HepG2 (cell line): ENCODE data around the gene SLC25A15. TPM values are rescaled to one million over a fixed set of nuclear protein-coding genes. Genes with fewer than 3 reads are reported as not detected.

ENCODE experiments used
- ATAC-seq: fragments of 200-7000 bp; cut with Tn5 transposase; 3 replicates; pipeline ENCODE4 v1.9.1; 2020; ENCODE audit warnings: mild to moderate bottlenecking, moderate library complexity
- BruUV-seq: library from RNA; stranded (reverse); fragments of 400-500 nt; replicated peaks from 2 replicates; lab custom pipeline; 2021; lab: Mats Ljungman, UMichigan
- CTCF ChIA-PET: fragments of 300-600 bp; formaldehyde crosslinking; extraction: SDS; loops from one replicate; lab custom pipeline; 2021; ENCODE audit warnings: low total read pairs, inconsistent platforms, low intra/inter-chr PET ratio; lab: Yijun Ruan, JAX
- POLR2A ChIA-PET: fragments of 350-600 bp; sonication (Branson Sonifier 250); formaldehyde crosslinking; loops from one replicate; lab custom pipeline; 2020; ENCODE audit warnings: antibody characterized with exemption, inconsistent platforms; lab: Yijun Ruan, JAX
- DNase-seq: peaks from one replicate; pipeline ENCODE4 v3.0.0-alpha.2; 2015; ENCODE audit warnings: low spot score
- FAIRE-seq: peaks from 3 replicates; lab custom pipeline; 2011; peaks lifted over from hg19 to GRCh38; lab: Jason Lieb, UNC
- H2AFZ ChIP-seq: one replicate; pipeline ENCODE4 v1.6.1; 2011; ENCODE audit warnings: low read length, inconsistent platforms
- H3K27ac ChIP-seq: fragments of 300-600 bp; 3 replicates; pipeline ENCODE4 v1.8.0; 2011; ENCODE audit warnings: mixed run types, mild to moderate bottlenecking, mixed read lengths, low read length, inconsistent platforms; ENCODE audit not compliant: insufficient read depth; ENCODE audit errors: extremely low read length
- H3K27me3 ChIP-seq, 2 experiments: fragments of 200-600 bp in 1 of 2; 2 replicates in 1 of 2; 3 replicates in 1 of 2; pipeline versions ENCODE4 v1.6.0 to v1.8.0; 2011; ENCODE audit warnings: low read length in 2 of 2, mild to moderate bottlenecking in 2 of 2, moderate library complexity in 2 of 2, inconsistent platforms in 1 of 2; ENCODE audit not compliant: insufficient read depth in 2 of 2, control insufficient read depth in 1 of 2
- H3K36me3 ChIP-seq, 2 experiments: fragments of 200-600 bp in 1 of 2; replicated peaks in 1 of 2; 2 replicates in 1 of 2; 3 replicates in 1 of 2; pipeline versions ENCODE4 v1.5.1 to v1.8.0; 2011; ENCODE audit warnings: low read length in 2 of 2, inconsistent platforms in 1 of 2; ENCODE audit not compliant: insufficient read depth in 2 of 2, control insufficient read depth in 1 of 2
- H3K4me1 ChIP-seq: 2 replicates; pipeline ENCODE4 v1.5.1; 2012; ENCODE audit warnings: low read length, inconsistent platforms; ENCODE audit not compliant: insufficient read depth
- H3K4me2 ChIP-seq: 2 replicates; pipeline ENCODE4 v1.6.0; 2011; ENCODE audit warnings: low read depth, low read length, inconsistent platforms
- H3K4me3 ChIP-seq, 3 experiments: fragments of 200-600 bp in 1 of 3; sonication (generic), shearing (Covaris generic) in 1 of 3; replicated peaks in 1 of 3; 2 replicates each; pipeline ENCODE4 v1.5.1; 2011 to 2016; ENCODE audit warnings: low read length in 3 of 3, inconsistent platforms in 2 of 3, low read depth in 2 of 3, mild to moderate bottlenecking in 2 of 3, control low read depth in 1 of 3, mixed read lengths in 1 of 3; ENCODE audit not compliant: insufficient read depth in 1 of 3
- H3K79me2 ChIP-seq: one replicate; pipeline ENCODE4 v1.6.1; 2011; ENCODE audit warnings: low read length, inconsistent platforms; ENCODE audit not compliant: insufficient read depth
- H3K9ac ChIP-seq: 2 replicates; pipeline ENCODE4 v1.6.0; 2011; ENCODE audit warnings: mild to moderate bottlenecking, low read depth, low read length, inconsistent platforms; ENCODE audit not compliant: insufficient read depth
- H3K9me3 ChIP-seq: 2 replicates; pipeline ENCODE4 v1.5.1; 2012; ENCODE audit warnings: mild to moderate bottlenecking, low read length
- H4K20me1 ChIP-seq: 2 replicates; pipeline ENCODE4 v1.6.0; 2011; ENCODE audit warnings: inconsistent platforms, mild to moderate bottlenecking, low read length, moderate library complexity; ENCODE audit not compliant: insufficient read depth
- MXD1 ChIP-seq: sonication (generic); formaldehyde crosslinking; IDR thresholded peaks from 2 replicates; pipeline ENCODE4 v1.4.0; 2020; ENCODE audit warnings: mild to moderate bottlenecking, missing genetic modification reagents
- NR2F6 ChIP-seq, 2 experiments: IDR thresholded peaks; 2 replicates each; pipeline ENCODE4 v1.6.1; 2016; ENCODE audit warnings: antibody characterized with exemption in 1 of 2, mild to moderate bottlenecking in 1 of 2
- PBX3 ChIP-seq: sonication (generic); formaldehyde crosslinking; IDR thresholded peaks from 2 replicates; pipeline ENCODE4 v1.8.1; 2023; ENCODE audit warnings: missing genetic modification reagents, inconsistent platforms, borderline replicate concordance
- RBAK ChIP-seq: sonication (generic); formaldehyde crosslinking; IDR thresholded peaks from 2 replicates; pipeline ENCODE4 v1.5.1; 2020; ENCODE audit warnings: mild to moderate bottlenecking, missing genetic modification reagents
- ZSCAN22 ChIP-seq: sonication (generic); formaldehyde crosslinking; IDR thresholded peaks from 2 replicates; pipeline ENCODE4 v1.4.0; 2020; ENCODE audit warnings: mild to moderate bottlenecking, missing genetic modification reagents
- WGBS: methylation state at CpG from one replicate; pipeline ENCODE4 v1.1.6; 2017; ENCODE audit warnings: low lambda C conversion rate; 5-methylcytosine and 5-hydroxymethylcytosine counted together
- in situ Hi-C: cut with HindIII; loops from 2 replicates; pipeline ENCODE4 v1.10.0; 2017; ENCODE audit warnings: low pct_unique_long_range_greater_than_20kb; ENCODE audit not compliant: extremely low pct_ligation_motif_present
- intact Hi-C: fragments of 100-400 bp; cut with micrococcal nuclease; formaldehyde crosslinking; loops from one replicate; pipeline ENCODE4 v1.10.0; 2022; ENCODE audit not compliant: unreplicated experiment
- polyA plus RNA-seq, 8 experiments: library from polyadenylated mRNA; depleted of rRNA in 3 of 8; stranded (reverse) in 7 of 8; unstranded in 1 of 8; fragments of >200 nt; fragmentation: Illumina TruSeq in 4 of 8; extraction: Trizol in 4 of 8; gene quantifications; 2 replicates each; pipeline versions ENCODE4 v1.2.1 to v1.2.3, GENCODE V29; 2011 to 2016; ENCODE audit warnings: low read depth in 4 of 8, missing spikeins in 1 of 8, mixed read lengths in 1 of 8; ENCODE audit not compliant: insufficient read depth in 1 of 8
- total RNA-seq, 5 experiments: library from RNA; depleted of rRNA; stranded (reverse); fragments of >200 nt; fragmentation: Illumina TruSeq; extraction: Trizol; gene quantifications; 2 replicates each; pipeline ENCODE4 v1.2.3, GENCODE V29; 2016; ENCODE audit warnings: low read depth in 1 of 5
- TF ChIP-seq, protein P1 (sequence below): sonication (generic); formaldehyde crosslinking; IDR thresholded peaks from 2 replicates; pipeline ENCODE4 v1.8.1; 2023; ENCODE audit warnings: mild to moderate bottlenecking, missing genetic modification reagents, borderline replicate concordance

SLC25A15 gene
- total and polyA plus RNA-seq, 2 of the 13 experiments (the other 11 are each of a cell fraction or from before 2014, with no cell fraction given) = 17.3 to 39.1 TPM

DNA sequence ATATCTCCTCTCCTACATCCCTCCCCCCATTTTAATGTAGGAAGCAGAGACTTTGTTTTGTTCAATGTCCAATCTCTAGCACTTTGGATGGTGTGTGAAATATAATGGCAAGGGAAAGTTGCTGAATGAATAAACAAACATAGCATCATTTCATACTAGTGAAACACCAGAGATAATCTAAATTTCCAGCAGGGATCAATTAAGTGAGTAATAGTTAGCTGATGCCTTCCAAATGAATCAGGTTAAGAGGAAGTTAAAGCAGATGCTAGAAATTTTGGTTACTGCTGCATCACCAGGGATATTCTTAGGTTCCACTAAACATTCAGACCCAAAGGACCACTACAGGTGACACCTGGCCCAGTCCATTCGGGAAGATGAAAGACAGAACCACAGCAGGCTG is 26.6 kb upstream of the SLC25A15 start:
- Histone ChIP-seq H3K4me1 (no peaks in the 10 kb centered on the region), H3K27me3 (no peaks in the 10 kb centered on the region), H4K20me1 (no peaks in the 10 kb centered on the region), H3K9me3 (no peaks in the 10 kb centered on the region), H3K4me3 (no peak overlapping the region), H3K4me2 (no peak overlapping the region), H3K27ac (no peak overlapping the region), H3K36me3 (peaks cover 8 to 37% of the 10 kb centered on the region in 2 experiments), H3K79me2 (peaks cover 2% of the 10 kb centered on the region), H3K9ac (no peak overlapping the region), H2AFZ (no peak overlapping the region)
- in situ Hi-C loops = no loop called here
- TF ChIP-seq PBX3 (CRISPR knock-in tag) (no peak), MXD1 (CRISPR knock-in tag) (no peak), RBAK (no peak)
- TF ChIP-seq, protein P1, sequence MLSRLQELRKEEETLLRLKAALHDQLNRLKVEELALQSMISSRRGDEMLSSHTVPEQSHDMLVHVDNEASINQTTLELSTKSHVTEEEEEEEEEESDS = no peak
- no peak for DNase-seq
- 100% methylated on average over 1 of the region's 1 CpG for WGBS
- ChIA-PET CTCF (no interaction called here), POLR2A (no interaction called here)
- FAIRE-seq = no peak
- no TSS peak for BruUV-seq
- intact Hi-C loops = no loop called here
- ATAC-seq = no peak

GRCh38 chr13:40764587-40765403 is 24.6 kb upstream of the SLC25A15 start:
- no peaks in the 10 kb centered on the region for H4K20me1 ChIP-seq
- DNase-seq (no peak), ATAC-seq (no peak), FAIRE-seq (no peak)
- BruUV-seq = no TSS peak
- peaks cover 5% of the 10 kb centered on the region for H3K4me1 ChIP-seq
- no peaks in the 10 kb centered on the region for H3K9me3 ChIP-seq
- POLR2A ChIA-PET = no interaction called here
- H3K9ac ChIP-seq = no peak overlapping the region
- peaks cover 8% of the 10 kb centered on the region for H3K79me2 ChIP-seq
- no peaks in the 10 kb centered on the region for H3K27me3 ChIP-seq
- intact Hi-C loops = no loop called here
- H3K36me3 ChIP-seq = peaks cover 3 to 30% of the 10 kb centered on the region in 2 experiments; a peak in 4 of 5 replicates
- 90% methylated on average over 3 of the region's 3 CpGs for WGBS
- no peak overlapping the region for H2AFZ ChIP-seq
- no peak for TF ChIP-seq NR2F6 (IDR thresholded peaks at IDR 0.05)
- TF ChIP-seq NR2F6 (CRISPR knock-in tag; IDR thresholded peaks at IDR 0.05) = no peak
- no peak for TF ChIP-seq ZSCAN22 (CRISPR knock-in tag)
- H3K4me3 ChIP-seq = no peak overlapping the region
- in situ Hi-C loops = no loop called here
- CTCF ChIA-PET = no interaction called here
- no peak overlapping the region for H3K4me2 ChIP-seq
- no peak overlapping the region for H3K27ac ChIP-seq
